ENCODE results near the gene TEDC1.
"Not testable (repeated sequence)": the region's sequence is repeated elsewhere in the genome, so short reads cannot be mapped to it uniquely, and the experiment has no call there.

Gene TEDC1

GRCh38 chr14:105546410-105546809 lies 55.4 kb downstream of the TEDC1 start:
- not testable (repeated sequence) for DNase-seq

- DNase-seq: not testable (repeated sequence)
These were observed 56.0 kb downstream of the TEDC1 start for GRCh38 chr14:105547072-105547471.

DNA sequence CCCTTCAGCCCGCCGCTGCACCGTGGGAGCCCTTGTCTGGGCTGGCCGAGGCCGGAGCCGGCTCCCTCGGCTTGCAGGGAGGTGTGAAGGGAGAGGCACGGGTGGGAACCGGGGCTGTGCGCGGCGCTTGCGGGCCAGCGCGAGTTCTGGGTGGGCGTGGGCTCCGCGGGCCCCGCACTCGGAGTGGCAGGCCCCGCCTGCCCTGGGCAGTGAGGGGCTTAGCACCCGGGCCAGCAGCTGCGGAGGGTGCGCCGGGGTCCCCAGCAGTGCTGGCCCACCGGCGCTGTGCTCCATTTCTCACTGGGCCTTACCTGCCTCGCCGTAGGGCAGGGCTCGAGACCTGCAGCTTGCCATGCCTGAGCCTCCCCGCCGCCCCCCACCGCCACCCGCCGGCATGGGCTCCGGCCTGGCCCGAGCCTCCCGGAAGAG lies 56.7 kb downstream of the TEDC1 start:
- no peak for DNase-seq

Measured in activated CD4-positive, alpha-beta T cell treated with anti-CD3 and anti-CD28 coated beads for 48 hours (primary cell).